ENCODE results near the gene ZDHHC11.
"Not testable (repeated sequence)": the region's sequence is repeated elsewhere in the genome, so short reads cannot be mapped to it uniquely, and the experiment has no call there.

The ZDHHC11 gene

DNA sequence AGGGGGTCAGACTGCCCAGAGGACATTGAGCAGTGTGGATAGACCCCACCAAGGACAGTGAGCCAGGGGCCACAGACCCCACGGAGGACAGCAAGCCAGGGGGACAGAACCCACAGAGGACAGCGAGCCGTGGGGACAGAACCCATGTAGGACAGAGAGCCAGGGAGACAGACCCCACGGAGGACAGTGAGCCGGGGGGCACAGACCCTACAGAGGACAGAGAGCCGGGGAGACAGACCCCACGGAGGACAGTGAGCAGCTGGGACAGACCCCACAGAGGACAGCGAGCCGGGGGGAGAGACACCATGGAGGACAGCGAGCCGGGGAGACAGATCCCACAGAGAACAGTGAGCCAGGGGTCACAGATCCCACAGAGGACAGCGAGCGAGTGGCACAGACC, 3.4 kb upstream of the ZDHHC11 start:
- no peaks in the 10 kb centered on the region for H3K79me2 ChIP-seq (ENCODE audit: control insufficient read depth, low read length)
- H3K27me3 ChIP-seq (ENCODE audit: control insufficient read depth, low read length), result no peaks in the 10 kb centered on the region
- H3K27ac ChIP-seq (ENCODE audit: low read depth, low read length), result no peak overlapping the region
- H3K4me1 ChIP-seq (ENCODE audit: control insufficient read depth, low read length), result no peaks in the 10 kb centered on the region
- H3K9me2 ChIP-seq (replicated peaks; ENCODE audit: control insufficient read depth, low read length), result no peaks in the 10 kb centered on the region
- no peaks in the 10 kb centered on the region for H3K9me3 ChIP-seq (ENCODE audit: control insufficient read depth, insufficient read depth, low read length)
- no peaks in the 10 kb centered on the region for H4K20me1 ChIP-seq (ENCODE audit: control insufficient read depth, insufficient read depth, low read depth, low read length)
- H3K4me2 ChIP-seq (ENCODE audit: low read length), result no peak overlapping the region
- H3K36me3 ChIP-seq (ENCODE audit: control insufficient read depth, low read length), result no peaks in the 10 kb centered on the region
- no peak overlapping the region for H3K4me3 ChIP-seq (ENCODE audit: low read length)
- H3F3A ChIP-seq (ENCODE audit: control insufficient read depth, insufficient read depth), result no peaks in the 10 kb centered on the region
- TF ChIP-seq, protein P1, sequence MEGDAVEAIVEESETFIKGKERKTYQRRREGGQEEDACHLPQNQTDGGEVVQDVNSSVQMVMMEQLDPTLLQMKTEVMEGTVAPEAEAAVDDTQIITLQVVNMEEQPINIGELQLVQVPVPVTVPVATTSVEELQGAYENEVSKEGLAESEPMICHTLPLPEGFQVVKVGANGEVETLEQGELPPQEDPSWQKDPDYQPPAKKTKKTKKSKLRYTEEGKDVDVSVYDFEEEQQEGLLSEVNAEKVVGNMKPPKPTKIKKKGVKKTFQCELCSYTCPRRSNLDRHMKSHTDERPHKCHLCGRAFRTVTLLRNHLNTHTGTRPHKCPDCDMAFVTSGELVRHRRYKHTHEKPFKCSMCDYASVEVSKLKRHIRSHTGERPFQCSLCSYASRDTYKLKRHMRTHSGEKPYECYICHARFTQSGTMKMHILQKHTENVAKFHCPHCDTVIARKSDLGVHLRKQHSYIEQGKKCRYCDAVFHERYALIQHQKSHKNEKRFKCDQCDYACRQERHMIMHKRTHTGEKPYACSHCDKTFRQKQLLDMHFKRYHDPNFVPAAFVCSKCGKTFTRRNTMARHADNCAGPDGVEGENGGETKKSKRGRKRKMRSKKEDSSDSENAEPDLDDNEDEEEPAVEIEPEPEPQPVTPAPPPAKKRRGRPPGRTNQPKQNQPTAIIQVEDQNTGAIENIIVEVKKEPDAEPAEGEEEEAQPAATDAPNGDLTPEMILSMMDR (IDR thresholded peaks at IDR 0.05; ENCODE audit: low read depth, low read length, poor library complexity, severe bottlenecking), result no peak
- no peak for TF ChIP-seq EZH2phosphoT487 (IDR thresholded peaks at IDR 0.05; ENCODE audit: borderline replicate concordance, low read length)

GRCh38 chr5:853416-854090, 2.8 kb upstream of the ZDHHC11 start:
- not testable (repeated sequence) for H3K79me2 ChIP-seq (ENCODE audit: control insufficient read depth, low read length); H3K9me3 ChIP-seq (ENCODE audit: control insufficient read depth, insufficient read depth, low read length); H3K27ac ChIP-seq (ENCODE audit: low read depth, low read length); H3K9me2 ChIP-seq (replicated peaks; ENCODE audit: control insufficient read depth, low read length); H3F3A ChIP-seq (ENCODE audit: control insufficient read depth, insufficient read depth); H3K36me3 ChIP-seq (ENCODE audit: control insufficient read depth, low read length); H4K20me1 ChIP-seq (ENCODE audit: control insufficient read depth, insufficient read depth, low read depth, low read length); H3K4me1 ChIP-seq (ENCODE audit: control insufficient read depth, low read length); H3K27me3 ChIP-seq (ENCODE audit: control insufficient read depth, low read length); H3K4me3 ChIP-seq (ENCODE audit: low read length); H3K4me2 ChIP-seq (ENCODE audit: low read length)

DNA sequence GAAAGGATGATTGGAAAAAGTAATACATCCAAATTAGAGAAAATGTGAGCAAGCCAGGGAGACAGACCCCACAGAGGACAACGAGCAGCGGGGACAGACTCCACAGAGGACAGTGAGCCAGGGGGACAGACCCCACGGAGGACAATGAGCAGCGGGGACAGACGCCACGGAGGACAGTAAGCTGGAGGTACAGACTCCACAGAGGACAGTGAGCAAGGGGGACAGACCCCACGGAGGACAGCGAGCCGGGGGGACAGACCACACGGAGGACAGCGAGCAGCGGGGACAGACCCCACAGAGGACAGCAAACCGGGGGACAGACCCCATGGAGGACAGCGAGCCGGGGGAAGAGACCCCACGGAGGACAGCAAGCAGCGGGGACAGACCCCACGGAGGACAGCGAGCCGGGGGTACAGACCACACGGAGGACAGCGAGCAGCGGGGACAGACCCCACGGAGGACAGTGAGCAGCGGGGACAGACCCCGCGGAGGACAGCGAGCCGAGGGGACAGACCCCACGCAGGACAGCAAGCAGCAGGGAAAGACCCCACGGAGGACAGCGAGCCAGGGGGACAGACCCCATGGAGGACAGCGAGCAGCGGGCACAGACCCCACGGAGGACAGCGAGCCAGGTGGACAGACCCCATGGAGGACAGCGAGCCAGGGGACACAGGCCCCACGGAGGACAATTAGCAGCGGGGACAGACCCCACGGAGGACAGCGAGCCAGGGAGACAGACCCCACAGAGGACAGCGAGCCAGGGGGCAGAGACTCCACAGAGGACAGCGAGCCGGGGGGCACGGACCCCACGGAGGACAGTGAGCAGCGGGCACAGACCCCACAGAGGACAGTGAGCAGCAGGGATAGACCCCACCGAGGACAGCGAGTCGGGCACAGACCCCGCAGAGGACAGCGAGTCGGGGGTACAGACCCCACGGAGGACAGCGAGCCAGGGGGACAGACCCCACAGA, 1.9 kb upstream of the ZDHHC11 start:
- Histone ChIP-seq H3K4me3 (ENCODE audit: low read length) (no peak overlapping the region), H4K20me1 (ENCODE audit: control insufficient read depth, insufficient read depth, low read depth, low read length) (no peaks in the 10 kb centered on the region), H3K9me3 (ENCODE audit: control insufficient read depth, insufficient read depth, low read length) (no peaks in the 10 kb centered on the region), H3F3A (ENCODE audit: control insufficient read depth, insufficient read depth) (no peaks in the 10 kb centered on the region), H3K36me3 (ENCODE audit: control insufficient read depth, low read length) (no peaks in the 10 kb centered on the region), H3K4me2 (ENCODE audit: low read length) (no peak overlapping the region), H3K4me1 (ENCODE audit: control insufficient read depth, low read length) (no peaks in the 10 kb centered on the region), H3K9me2 (replicated peaks; ENCODE audit: control insufficient read depth, low read length) (no peaks in the 10 kb centered on the region), H3K27ac (ENCODE audit: low read depth, low read length) (no peak overlapping the region), H3K79me2 (ENCODE audit: control insufficient read depth, low read length) (no peaks in the 10 kb centered on the region), H3K27me3 (ENCODE audit: control insufficient read depth, low read length) (no peaks in the 10 kb centered on the region)
- TF ChIP-seq, protein P1 (IDR thresholded peaks at IDR 0.05; ENCODE audit: low read depth, low read length, poor library complexity, severe bottlenecking), result no peak
- no peak for TF ChIP-seq EZH2phosphoT487 (IDR thresholded peaks at IDR 0.05; ENCODE audit: borderline replicate concordance, low read length)

DNA sequence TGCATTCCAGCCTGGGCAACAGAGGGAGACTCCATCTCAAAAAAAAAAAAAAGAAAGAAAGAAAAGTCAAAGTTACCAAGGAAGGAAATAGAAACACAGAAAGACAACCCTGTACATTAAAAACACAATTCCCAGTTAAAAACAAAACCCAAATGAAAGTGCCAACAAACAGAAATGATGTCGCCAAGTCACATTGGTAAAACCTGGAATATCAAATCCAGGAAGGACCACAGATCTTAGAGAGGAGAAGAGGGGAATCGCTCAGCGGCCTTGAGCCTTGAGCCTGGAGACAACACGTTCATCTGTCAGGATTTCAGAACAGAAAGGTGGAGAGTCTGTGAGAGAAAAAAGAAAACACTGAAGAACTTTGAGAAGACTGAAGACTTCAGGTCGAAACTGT, 1.2 kb upstream of the ZDHHC11 start:
- H3K4me2 ChIP-seq (ENCODE audit: low read length), result no peak overlapping the region
- H3K27ac ChIP-seq (ENCODE audit: low read depth, low read length), result no peak overlapping the region
- no peaks in the 10 kb centered on the region for H3K9me2 ChIP-seq (replicated peaks; ENCODE audit: control insufficient read depth, low read length)
- no peaks in the 10 kb centered on the region for H3K79me2 ChIP-seq (ENCODE audit: control insufficient read depth, low read length)
- H3K4me1 ChIP-seq (ENCODE audit: control insufficient read depth, low read length), result no peaks in the 10 kb centered on the region
- no peak overlapping the region for H3K4me3 ChIP-seq (ENCODE audit: low read length)
- H3K36me3 ChIP-seq (ENCODE audit: control insufficient read depth, low read length), result no peaks in the 10 kb centered on the region
- H3F3A ChIP-seq (ENCODE audit: control insufficient read depth, insufficient read depth), result no peaks in the 10 kb centered on the region
- no peak for TF ChIP-seq EZH2phosphoT487 (IDR thresholded peaks at IDR 0.05; ENCODE audit: borderline replicate concordance, low read length)
- TF ChIP-seq, protein P1 (IDR thresholded peaks at IDR 0.05; ENCODE audit: low read depth, low read length, poor library complexity, severe bottlenecking), result no peak
- H3K9me3 ChIP-seq (ENCODE audit: control insufficient read depth, insufficient read depth, low read length), result no peaks in the 10 kb centered on the region
- H3K27me3 ChIP-seq (ENCODE audit: control insufficient read depth, low read length), result no peaks in the 10 kb centered on the region
- no peaks in the 10 kb centered on the region for H4K20me1 ChIP-seq (ENCODE audit: control insufficient read depth, insufficient read depth, low read depth, low read length)

Data from DOHH2 (cell line).